ENCODE results near the gene SVEP1.
A peak's percentile ranks its signal among the peaks of the same experiment; 100 is the strongest.
"Not testable (repeated sequence)": the region's sequence is repeated elsewhere in the genome, so short reads cannot be mapped to it uniquely, and the experiment has no call there.

SVEP1 gene

DNA sequence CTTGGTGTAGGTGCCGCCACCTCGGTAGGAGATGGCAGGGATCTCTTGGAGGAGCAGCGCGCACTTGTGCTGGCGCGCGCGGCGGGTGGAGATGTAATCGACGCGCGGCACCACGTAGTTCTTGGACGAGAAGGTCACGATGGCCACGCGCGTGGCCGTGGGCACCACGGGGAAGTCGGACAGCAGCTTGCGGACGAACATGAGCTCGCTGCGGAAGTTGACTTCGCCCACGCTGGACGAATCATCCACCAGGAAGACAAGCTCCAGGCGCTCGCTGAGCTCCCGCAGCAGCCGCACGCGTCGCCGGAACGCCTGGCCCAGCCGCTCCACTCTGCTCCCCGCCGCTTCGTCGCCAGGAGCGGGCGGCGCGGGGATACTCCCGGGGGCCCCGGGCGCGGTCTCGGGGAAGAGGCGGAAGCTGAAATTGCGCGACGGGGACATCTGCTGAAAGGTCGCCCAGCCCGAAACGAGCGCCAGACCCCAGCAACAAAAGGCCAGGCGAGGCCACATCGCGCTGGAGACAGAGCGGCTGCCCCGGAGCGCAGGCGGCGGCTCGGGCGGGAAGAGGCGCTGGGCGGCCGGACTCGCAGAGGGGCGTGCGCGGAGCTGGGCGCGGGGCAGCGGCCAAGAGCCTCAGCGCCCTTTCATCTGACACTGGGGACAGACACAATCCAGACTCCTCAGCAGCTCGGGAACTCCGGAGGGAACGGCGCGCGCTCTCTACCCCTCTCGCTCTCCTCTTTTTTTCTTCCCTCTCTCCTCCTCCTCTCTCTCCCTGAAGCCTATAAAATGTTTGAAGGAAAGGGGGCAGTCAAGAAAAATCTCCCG is at the start of gene SVEP1:
Gene SVEP1, minus strand, starts transcription at position 708 of the 828 bp plus-strand sequence. Its CDS starts 198 bp downstream, at position 510.
- FAIRE-seq, result no peak

DNA sequence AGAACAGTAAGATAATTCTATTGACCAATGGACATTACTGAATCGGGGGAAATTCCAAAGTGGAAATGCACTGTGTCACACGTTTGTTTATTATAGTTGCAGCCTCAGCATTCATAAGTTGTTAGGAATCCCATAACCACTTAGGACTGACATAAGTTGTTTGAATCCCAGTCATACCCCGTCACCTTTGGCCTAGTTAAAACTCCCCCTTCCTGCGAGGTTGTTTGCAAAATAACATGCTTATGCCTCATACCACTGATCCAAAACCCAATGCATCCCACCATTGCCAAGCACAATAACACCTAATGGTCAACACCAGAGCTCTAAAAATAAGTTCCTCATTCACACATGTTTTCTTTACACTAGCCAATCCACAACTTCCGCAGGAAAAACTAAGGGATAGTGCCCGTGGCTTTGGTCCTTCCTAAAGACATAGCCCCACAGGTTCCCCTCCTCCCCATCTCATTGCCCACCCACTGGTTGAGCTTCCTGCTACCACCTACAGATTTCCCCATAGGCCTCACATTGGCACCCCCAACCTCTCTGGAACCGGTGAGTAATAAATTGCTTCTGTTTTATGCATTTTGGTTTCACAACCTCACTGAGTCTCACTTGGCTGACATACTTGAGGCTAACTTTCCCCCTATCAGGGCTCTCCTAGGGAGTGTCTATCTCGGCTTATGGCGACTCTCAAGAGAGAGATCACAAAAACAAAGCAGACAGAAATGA is 46.7 kb upstream of the SVEP1 start:
- FAIRE-seq, result no peak

DNA sequence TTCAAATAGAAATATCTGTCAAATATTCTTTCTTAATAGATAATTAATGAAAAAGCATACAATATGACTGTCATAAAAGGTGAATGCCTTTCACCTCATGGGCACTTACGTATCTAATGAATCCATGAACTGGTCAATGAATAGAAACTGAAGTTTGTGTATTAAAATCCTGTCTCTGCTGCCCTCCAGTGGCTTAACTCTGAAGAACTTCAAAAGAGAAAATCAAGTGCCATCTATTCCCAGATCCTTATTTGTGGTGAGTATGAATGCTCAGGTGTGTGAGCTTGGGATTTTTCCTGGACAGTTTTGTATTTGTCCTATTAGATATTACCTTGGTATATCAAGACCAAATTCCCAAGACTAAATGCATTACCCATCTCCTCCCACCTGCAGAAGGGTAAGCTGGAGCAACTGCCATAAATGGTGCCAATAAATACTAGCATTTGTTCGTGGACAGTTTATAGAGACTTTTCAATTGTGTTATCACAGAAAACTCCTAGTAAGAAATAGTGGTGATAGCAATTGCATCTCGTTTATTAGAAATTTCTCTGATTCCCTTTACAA is 44.0 kb upstream of the SVEP1 start:
- peak; percentile 24 for FAIRE-seq

GRCh38 chr9:110622368-110622767 is 42.8 kb upstream of the SVEP1 start:
- no peak for FAIRE-seq

DNA sequence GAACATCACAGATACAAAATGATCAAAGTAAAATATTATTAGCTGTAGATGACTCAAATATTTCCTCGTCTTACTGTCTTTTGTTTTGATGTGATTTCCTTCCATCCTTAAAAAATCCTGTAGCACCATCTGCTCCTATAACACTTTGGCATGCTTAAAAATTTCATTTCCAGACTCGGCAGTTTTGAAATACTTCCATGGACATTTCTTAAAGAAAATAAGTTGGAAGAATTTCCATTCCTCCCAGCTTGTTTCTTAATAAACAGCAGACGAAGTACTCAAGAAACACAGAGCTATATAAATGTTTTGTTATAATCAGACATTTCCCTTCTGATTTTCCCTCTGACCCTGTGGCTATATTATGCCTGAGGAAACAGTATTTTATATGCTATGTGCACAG is 41.2 kb upstream of the SVEP1 start:
- FAIRE-seq, result no peak

GRCh38 chr9:110619831-110620230 is 40.3 kb upstream of the SVEP1 start:
- no peak for FAIRE-seq

DNA sequence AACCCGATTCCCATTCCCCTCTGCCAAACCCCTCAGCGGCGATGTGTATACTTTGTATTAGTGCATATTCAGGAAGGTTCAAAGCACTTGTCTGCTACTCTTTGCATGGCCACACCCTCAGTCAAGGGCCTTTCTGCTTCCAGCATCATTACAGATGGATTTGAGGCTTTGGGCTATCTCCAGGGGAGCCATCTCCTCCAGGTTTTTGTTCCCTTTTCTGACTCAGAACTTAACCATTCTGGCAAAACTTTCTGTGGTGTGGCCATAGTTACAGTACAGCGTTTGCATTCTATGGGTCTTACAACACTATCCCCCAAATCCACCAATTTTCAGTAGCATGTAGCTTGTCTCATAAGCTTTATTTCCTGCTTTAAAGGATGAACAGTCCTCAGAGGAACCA is 36.0 kb upstream of the SVEP1 start:
- FAIRE-seq, result no peak

DNA sequence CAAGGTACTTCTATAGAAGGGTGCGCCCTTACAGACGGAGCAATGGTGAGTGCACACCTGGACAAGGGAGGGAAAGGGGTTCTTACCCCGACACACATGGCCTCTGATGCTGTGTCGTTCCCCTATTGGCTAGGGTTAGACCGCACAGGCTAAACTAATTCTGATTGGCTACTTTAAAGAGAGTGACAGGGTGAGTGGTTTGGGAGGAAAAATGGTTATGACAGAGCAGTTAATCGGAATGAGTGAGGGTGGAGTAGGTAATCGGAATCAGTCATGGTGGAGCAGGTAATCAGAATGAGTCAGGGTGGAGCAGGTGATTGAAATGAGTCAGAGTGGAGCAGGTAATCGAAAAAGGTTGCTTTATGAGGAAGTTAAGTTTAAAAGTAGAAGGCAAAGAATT is 35.0 kb upstream of the SVEP1 start:
- FAIRE-seq, result not testable (repeated sequence)

DNA sequence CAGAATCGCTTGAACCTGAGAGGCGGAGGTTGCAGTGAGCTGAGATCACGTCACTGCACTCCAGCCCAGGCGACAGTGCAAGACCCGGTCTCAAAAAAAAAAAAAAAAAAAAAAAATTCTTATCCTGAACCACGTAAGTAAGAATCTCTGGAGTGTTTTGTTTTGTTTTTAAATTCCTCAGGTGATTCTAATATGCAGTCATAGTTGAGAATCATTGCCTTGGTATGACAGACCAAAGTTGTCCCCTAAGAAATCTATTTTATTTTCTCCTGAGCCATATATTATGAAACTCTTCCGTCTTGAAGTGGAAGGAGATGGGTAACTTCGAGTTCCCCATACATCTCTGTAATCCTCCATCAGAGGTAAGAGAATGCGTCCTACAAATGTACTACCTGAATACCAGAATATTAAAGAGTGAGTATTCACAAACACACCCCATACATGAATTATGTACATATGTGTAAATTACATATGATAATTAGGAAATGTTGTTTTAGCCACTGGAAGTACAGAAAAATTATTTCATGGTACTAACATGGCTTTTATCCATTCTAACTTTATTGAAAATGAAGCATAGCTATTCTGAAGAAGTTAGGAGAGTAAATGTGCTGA is 26.7 kb upstream of the SVEP1 start:
- no peak for FAIRE-seq

DNA sequence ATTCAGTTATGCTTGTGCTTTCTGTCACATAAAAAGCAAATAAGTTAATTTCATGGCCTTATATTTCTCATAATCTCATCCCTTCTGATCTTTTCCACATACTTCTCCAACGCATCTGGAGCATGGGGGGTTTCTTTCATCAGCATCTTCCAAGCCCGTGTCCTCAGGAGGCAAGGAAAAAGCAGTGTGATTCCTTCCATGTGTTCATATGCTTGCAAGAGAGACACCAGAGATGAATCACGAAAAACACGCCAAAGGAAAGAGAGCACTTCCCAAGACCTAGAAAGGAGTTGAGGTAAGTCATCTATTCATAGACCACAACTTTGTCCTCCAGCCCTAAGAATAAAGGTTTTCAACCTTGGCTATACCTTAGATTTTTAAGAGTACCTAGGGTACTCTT is 26.0 kb upstream of the SVEP1 start:
- FAIRE-seq, result no peak

- no peak for FAIRE-seq
Observed at GRCh38 chr9:110604171-110604601, 24.6 kb upstream of the SVEP1 start.

- no peak for FAIRE-seq
Observed at GRCh38 chr9:110602281-110602680, 22.7 kb upstream of the SVEP1 start.

DNA sequence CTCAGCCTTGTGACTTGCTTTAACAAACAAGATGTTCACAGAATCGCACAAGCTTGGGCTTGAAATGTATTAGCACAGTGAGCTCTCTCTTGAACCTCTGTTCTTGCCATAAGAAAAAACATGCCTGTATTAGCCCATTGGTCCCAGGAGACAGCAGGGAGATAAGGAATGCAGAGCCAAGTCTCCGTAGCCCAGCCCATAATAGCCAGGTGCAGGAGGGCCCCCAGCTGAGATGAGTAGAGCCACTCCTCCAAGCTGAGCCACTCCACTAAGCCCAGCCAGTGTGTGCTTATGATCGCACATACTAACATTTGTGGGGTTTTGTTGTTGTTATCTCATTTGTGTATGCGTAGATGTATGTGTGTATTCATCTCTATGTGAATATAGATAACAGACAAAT is 21.6 kb upstream of the SVEP1 start:
- FAIRE-seq, result no peak

DNA sequence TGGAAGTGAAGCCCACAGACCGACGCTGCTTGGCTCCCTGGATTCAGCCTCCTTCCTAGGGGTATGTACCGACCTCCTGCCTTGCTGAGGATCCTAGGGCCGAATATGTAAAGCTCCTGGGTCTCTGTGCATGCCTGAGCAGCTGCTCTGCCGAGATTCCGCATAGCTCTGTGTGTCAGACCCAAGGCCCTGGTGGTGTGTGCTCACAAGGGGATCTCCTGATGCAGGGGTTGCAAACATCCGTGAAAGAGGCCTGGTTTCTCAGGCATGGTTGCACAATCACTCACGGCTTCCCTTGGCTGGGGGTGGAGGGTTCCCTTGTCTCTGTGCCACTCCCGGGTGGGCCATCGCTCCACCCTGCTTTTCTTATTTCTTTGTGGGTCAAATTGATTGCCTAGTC is 19.9 kb upstream of the SVEP1 start:
- FAIRE-seq, result no peak

GRCh38 chr9:110592044-110592830 is 12.7 kb upstream of the SVEP1 start:
- no peak for FAIRE-seq

- no peak for FAIRE-seq
Observed at GRCh38 chr9:110591526-110591925, 12.0 kb upstream of the SVEP1 start.

DNA sequence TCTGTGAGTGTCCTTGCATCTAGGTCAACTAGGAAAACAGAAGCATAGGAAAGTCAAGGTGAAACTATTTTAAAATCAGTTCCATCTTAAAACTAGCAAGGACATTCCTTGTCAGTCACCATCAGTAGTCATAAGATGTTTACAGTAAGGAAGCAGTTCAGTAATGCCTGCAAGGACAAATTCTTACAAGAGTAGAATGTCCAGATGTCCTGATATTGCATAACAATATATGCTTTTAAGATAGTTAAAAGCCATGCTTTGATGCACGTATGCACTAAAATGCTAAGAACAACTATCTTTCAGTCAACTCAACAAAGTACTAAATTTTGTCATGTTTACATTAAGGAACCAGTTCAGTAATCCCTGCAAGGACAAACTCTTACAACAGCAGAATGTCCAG is 11.3 kb upstream of the SVEP1 start:
- no peak for FAIRE-seq

DNA sequence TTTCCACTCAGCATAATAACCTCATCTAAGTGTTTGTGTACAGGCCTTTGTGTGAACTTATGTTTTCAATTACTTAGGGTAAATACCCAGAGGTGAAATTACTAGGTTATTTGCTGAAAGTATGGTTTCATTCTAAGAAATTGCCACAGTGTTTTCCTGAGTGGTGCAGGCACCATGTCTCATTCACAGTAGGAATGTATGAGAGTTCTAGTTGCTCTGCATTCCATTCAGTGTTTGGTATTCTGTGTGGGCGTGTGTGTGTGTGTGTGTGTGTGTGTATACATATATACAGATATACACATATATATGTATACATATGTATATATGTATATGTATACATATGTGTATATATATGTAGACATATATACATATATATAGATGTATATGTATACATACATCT is 8.8 kb upstream of the SVEP1 start:
- no peak for FAIRE-seq

- FAIRE-seq, result no peak
Observed at GRCh38 chr9:110583237-110583636, 3.7 kb upstream of the SVEP1 start.

DNA sequence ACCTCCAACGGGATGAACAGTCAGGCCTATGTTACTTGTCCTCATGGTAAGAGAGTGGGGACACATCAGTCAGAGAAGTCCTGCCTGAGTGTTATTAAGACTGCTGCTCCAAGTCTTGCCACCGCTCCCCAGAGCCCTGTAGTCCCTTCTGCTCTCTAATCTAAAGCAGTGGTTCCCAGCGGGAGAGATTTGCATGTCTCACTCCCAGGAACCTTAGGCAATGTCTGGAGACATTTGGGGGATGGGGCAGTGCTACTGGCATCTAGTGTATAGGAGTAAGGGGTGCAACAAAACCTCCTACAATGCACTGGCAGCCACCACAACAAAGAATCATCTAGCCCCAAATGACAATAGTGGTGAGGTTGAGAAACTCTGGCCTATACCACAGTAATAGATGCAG is 2.6 kb upstream of the SVEP1 start:
- no peak for FAIRE-seq

DNA sequence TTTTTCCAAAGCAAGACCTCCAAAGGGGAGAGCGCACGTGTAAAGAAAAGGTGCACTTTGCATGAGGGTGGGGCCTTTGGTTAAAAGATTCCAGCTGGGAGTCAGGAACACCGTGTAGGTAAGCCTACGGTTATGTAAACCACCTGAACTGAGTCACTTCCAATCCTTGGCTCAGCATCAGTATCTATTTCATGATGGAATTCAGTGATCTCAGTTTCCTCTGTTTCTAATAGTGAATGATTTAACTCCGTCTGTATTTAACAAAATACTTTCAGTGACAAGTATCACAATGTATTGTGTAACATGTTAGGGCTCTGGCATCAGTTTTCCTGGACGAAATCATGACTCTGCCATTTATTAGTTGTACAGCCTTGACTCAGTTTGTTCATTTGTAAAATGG is 1.3 kb upstream of the SVEP1 start:
- FAIRE-seq, result no peak

DNA sequence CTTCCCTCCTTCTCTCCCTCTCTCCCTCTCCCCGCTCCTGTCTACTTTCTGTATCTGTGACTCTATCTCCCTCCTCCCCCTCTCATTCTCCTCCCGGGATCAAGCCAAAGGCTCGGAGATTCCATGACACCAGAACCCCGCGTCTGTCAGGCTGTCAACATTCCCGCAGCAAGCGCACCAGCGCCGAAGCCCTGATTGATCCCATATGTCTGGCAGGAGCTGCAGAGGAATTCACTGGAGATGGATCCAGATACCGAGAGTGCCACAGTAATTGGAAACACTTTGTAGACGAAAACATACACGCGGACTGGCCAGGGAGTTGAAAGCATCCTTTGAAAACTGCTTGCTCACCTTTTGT is 300 bp upstream of the SVEP1 start:
- no peak for FAIRE-seq

- no peak for FAIRE-seq
Observed at GRCh38 chr9:110578575-110579033, 937 bp downstream of the SVEP1 start.

All from colon (tissue), 2 donors.